Hepatocyte (in vitro differentiated cells): ENCODE results near the gene CHRNB1. TPM values are rescaled to one million over a fixed set of nuclear protein-coding genes. Genes with fewer than 3 reads are reported as not detected.

Source experiments
- DNase-seq: peaks from one replicate; pipeline ENCODE4 v3.0.0-alpha.2; 2016; ENCODE audit warnings: low spot score
- H2AFZ ChIP-seq: fragments of 200-600 bp; sonication (generic); 2 replicates; pipeline ENCODE4 v1.6.0; 2016; ENCODE audit warnings: antibody characterized with exemption, mild to moderate bottlenecking
- H3K27ac ChIP-seq: fragments of 200-600 bp; sonication (generic); 2 replicates; pipeline ENCODE4 v1.5.1; 2016; ENCODE audit warnings: mild to moderate bottlenecking
- H3K27me3 ChIP-seq: fragments of 200-600 bp; sonication (generic); 2 replicates; pipeline ENCODE4 v1.6.1; 2016
- H3K36me3 ChIP-seq: fragments of 200-600 bp; sonication (generic); replicated peaks from 2 replicates; pipeline ENCODE4 v1.5.1; 2016; ENCODE audit warnings: low read depth; ENCODE audit not compliant: insufficient read depth
- H3K4me1 ChIP-seq: fragments of 200-600 bp; sonication (generic); 2 replicates; pipeline ENCODE4 v1.5.1; 2016; ENCODE audit warnings: mild to moderate bottlenecking, moderate library complexity; ENCODE audit not compliant: insufficient read depth
- H3K4me2 ChIP-seq: fragments of 200-600 bp; sonication (generic); 2 replicates; pipeline ENCODE4 v1.6.0; 2016
- H3K4me3 ChIP-seq: fragments of 200-600 bp; sonication (generic); 2 replicates; pipeline ENCODE4 v1.5.1; 2016; ENCODE audit warnings: mild to moderate bottlenecking
- H3K79me2 ChIP-seq: fragments of 200-600 bp; sonication (generic); 2 replicates; pipeline ENCODE4 v1.6.0; 2017; ENCODE audit warnings: mild to moderate bottlenecking
- H3K9me2 ChIP-seq: fragments of 200-600 bp; sonication (generic); replicated peaks from 2 replicates; pipeline ENCODE4 v1.6.0; 2017; ENCODE audit warnings: mild to moderate bottlenecking; ENCODE audit not compliant: insufficient read depth
- H3K9me3 ChIP-seq: fragments of 200-600 bp; sonication (generic); 2 replicates; pipeline ENCODE4 v1.5.1; 2016; ENCODE audit warnings: low read depth, mild to moderate bottlenecking
- H4K20me1 ChIP-seq: fragments of 200-600 bp; sonication (generic); 2 replicates; pipeline ENCODE4 v1.6.0; 2016; ENCODE audit warnings: mild to moderate bottlenecking; ENCODE audit not compliant: insufficient read depth, poor library complexity, severe bottlenecking
- CTCF ChIP-seq: fragments of 200-600 bp; sonication (generic); IDR thresholded peaks from 2 replicates; pipeline ENCODE4 v1.5.1; 2016; ENCODE audit warnings: antibody characterized with exemption, mild to moderate bottlenecking; ENCODE audit not compliant: poor library complexity
- EZH2 ChIP-seq: fragments of 200-600 bp; sonication (generic); IDR thresholded peaks from 2 replicates; pipeline ENCODE4 v1.6.1; 2016; ENCODE audit warnings: antibody characterized with exemption, mild to moderate bottlenecking, borderline replicate concordance
- EZH2phosphoT487 ChIP-seq: fragments of 200-600 bp; sonication (generic); IDR thresholded peaks from one replicate; pipeline ENCODE4 v1.6.1; 2018; ENCODE audit warnings: antibody characterized with exemption, mild to moderate bottlenecking, low read depth, moderate library complexity; ENCODE audit not compliant: unreplicated experiment, severe bottlenecking
- WGBS: methylation state at CpG from one replicate; pipeline ENCODE4 v1.1.6; 2016; ENCODE audit warnings: low lambda C conversion rate; ENCODE audit errors: missing lambda C conversion rate; 5-methylcytosine and 5-hydroxymethylcytosine counted together
- polyA plus RNA-seq: library from polyadenylated mRNA; unstranded; fragments of >200 nt; fragmentation: Nextera tagmentation; extraction: Ambion mirVana; gene quantifications from 2 replicates; pipeline ENCODE4 v1.2.1, GENCODE V29; 2016
- total RNA-seq: library from RNA; depleted of rRNA; stranded (reverse); fragments of >200 nt; gene quantifications from 2 replicates; pipeline ENCODE4 v1.2.3, GENCODE V29; 2014

CHRNB1 gene
- total and polyA plus RNA-seq, 2 experiments from 2014 or later = 10.9 to 17.5 TPM

DNA sequence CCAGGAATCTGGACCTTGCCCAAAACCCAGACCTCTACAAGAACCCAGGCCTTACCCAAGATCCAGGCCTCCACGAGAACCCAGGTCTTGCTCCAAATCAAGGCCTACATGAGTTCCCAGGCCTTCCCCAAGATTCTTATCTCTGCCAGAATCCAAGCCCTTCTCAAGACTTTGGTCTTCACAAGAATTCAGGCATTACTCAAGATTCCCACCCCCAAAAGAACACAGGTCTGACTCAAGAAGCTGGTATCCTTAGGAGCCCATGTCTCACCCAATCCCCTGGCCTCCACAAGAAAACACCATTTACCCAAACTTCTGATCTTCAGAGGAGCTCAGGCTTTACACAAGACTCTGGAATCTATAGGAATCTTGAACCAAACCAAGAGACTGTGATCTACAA, 13.6 kb upstream of the CHRNB1 start:
- no peak overlapping the region for H2AFZ ChIP-seq
- H3K36me3 ChIP-seq = no peaks in the 10 kb centered on the region
- H3K9me2 ChIP-seq = no peaks in the 10 kb centered on the region
- 86% methylated on average over 1 of the region's 1 CpG for WGBS
- no peaks in the 10 kb centered on the region for H3K9me3 ChIP-seq
- peaks cover 3% of the 10 kb centered on the region for H3K4me1 ChIP-seq
- no peak overlapping the region for H3K27ac ChIP-seq
- TF ChIP-seq EZH2 (no peak), EZH2phosphoT487 (no peak), CTCF (no peak)
- H4K20me1 ChIP-seq = no peaks in the 10 kb centered on the region
- DNase-seq = no peak
- peaks cover 2% of the 10 kb centered on the region for H3K79me2 ChIP-seq
- no peak overlapping the region for H3K4me2 ChIP-seq
- no peak overlapping the region for H3K4me3 ChIP-seq
- H3K27me3 ChIP-seq = no peaks in the 10 kb centered on the region

- Histone ChIP-seq H3K79me2 (peaks cover 2% of the 10 kb centered on the region), H2AFZ (no peak overlapping the region), H3K4me2 (no peak overlapping the region), H3K27me3 (no peaks in the 10 kb centered on the region), H3K36me3 (no peaks in the 10 kb centered on the region), H3K9me3 (no peaks in the 10 kb centered on the region), H3K9me2 (no peaks in the 10 kb centered on the region), H3K27ac (no peak overlapping the region), H3K4me1 (peaks cover 12% of the 10 kb centered on the region), H3K4me3 (no peak overlapping the region), H4K20me1 (no peaks in the 10 kb centered on the region)
- WGBS = 97% methylated on average over 11 of the region's 11 CpGs
- TF ChIP-seq EZH2 (no peak), EZH2phosphoT487 (no peak), CTCF (no peak)
- DNase-seq = no peak
These were observed 12.6 kb upstream of the CHRNB1 start for GRCh38 chr17:7432296-7432695.

GRCh38 chr17:7435676-7436555, 8.9 kb upstream of the CHRNB1 start:
- H3K36me3 ChIP-seq = no peaks in the 10 kb centered on the region
- peak overlapping the region; percentile 65 for H3K27ac ChIP-seq
- no peaks in the 10 kb centered on the region for H3K9me2 ChIP-seq
- TF ChIP-seq EZH2 = no peak
- TF ChIP-seq CTCF = peak; percentile 14
- TF ChIP-seq EZH2phosphoT487 = no peak
- 9% methylated on average over 38 of the region's 49 CpGs for WGBS
- H4K20me1 ChIP-seq = no peaks in the 10 kb centered on the region
- peaks cover 2% of the 10 kb centered on the region for H3K79me2 ChIP-seq
- H3K4me3 ChIP-seq = peak overlapping the region; percentile 22
- peaks cover 24% of the 10 kb centered on the region for H3K27me3 ChIP-seq
- H3K4me1 ChIP-seq = peaks cover 47% of the 10 kb centered on the region
- DNase-seq = peak; percentile 64
- peak overlapping the region; percentile 99 for H3K4me2 ChIP-seq
- H3K9me3 ChIP-seq = no peaks in the 10 kb centered on the region
- peak overlapping the region; percentile 23 for H2AFZ ChIP-seq
